NCI-H345 treated with DMSO at 0.1 percent for 48 hours (cell line): ENCODE results near the gene RNF180.

Source experiments
- DNase-seq: peaks from one replicate; lab custom pipeline; 2025; ENCODE audit not compliant: unreplicated experiment; lab: John Stamatoyannopoulos, UW

Gene RNF180

GRCh38 chr5:64165500-64166200 lies at the start of gene RNF180:
Gene RNF180 (plus strand): TSS chr5:64165843. CDS start chr5:64200808, 34,965 bp downstream.
- DNase-seq = no peak

DNA sequence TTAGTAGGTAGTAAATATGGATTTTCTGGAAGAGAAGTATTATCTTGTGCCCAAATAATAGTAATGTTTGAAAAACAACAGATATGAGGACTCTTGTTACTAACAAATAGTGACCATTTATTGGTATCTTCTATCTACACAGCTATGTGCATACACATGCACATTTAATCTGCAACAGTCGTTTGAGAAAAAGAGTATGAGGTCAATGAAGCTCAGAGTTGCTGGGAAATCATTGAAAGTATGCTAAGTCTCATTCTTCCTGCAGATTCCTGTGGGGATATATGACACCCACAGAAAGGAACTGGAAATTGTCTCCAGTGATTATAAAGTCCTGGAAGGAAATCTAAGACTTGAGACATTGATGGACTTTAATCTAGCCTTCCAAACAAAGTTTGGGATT lies 40.1 kb upstream of the RNF180 start:
- DNase-seq = no peak

DNA sequence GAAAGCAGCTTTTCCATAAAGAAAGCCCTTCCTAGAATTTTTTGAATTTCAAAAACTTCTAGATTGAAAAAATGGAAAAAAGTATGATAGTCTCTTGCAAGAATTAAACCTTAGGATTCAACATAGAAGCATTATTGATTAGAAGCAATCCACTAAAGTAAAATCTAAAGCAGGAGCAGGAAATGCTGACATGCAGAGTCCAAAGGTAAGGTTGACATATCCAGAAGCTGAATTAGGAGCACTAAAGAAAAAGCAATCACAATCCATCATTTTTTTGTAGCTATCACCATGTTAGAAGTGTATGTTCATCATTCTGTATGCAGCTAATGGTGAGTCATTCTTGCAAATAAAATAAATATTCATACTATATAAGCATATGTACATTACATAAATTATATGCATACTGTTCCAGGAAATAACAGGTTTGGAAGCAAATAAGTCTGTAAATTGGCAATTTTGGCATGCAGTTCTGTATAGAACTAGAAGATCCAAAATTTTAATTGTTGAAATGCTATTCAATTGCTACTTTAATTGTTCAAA lies 39.4 kb upstream of the RNF180 start:
- no peak for DNase-seq

DNA sequence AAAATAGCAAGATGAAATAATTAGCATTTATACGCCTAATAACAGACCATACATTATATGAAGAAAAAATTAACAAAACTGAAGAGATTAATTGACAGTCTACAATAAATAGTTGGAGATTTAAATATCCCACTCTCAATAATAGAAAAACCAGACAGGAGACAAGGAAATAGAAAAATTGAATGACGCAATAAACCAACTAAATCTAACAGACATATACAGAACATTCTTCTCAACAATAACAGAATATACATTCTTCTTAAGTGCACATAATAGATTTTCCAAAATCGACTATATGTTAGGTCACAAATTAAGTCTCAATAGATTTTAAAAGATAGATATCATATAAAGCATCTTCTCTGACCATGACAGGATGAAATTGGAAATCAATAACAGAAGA lies 25.6 kb upstream of the RNF180 start:
- no peak for DNase-seq

GRCh38 chr5:64144425-64145215 lies 21.0 kb upstream of the RNF180 start:
- no peak for DNase-seq

GRCh38 chr5:64145216-64145895 lies 20.3 kb upstream of the RNF180 start:
- no peak for DNase-seq

- no peak for DNase-seq
Observed at GRCh38 chr5:64147379-64147778, 18.3 kb upstream of the RNF180 start.

GRCh38 chr5:64147849-64148441 lies 17.7 kb upstream of the RNF180 start:
- peak; percentile 3 for DNase-seq

GRCh38 chr5:64149268-64149667 lies 16.4 kb upstream of the RNF180 start:
- no peak for DNase-seq

GRCh38 chr5:64149857-64150521 lies 15.7 kb upstream of the RNF180 start:
- no peak for DNase-seq

DNA sequence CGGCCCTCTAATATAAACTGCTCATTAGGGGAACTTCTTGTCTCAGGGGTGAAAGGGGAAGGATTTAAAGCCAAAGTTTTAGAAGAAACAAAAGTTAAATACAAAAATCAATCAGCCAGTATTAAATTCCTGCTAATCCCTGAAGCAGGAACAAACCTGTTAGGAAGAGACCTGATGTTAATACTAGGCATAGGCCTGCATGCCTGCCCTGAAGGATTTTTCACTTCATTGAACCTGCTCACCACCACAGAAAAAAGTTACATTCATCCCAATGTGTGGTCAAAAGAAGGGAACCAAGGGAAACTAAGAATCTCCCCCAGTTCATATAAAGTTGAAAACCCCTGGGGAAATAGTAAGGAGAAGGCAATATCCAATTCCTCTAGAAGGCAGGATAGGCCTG lies 9.4 kb upstream of the RNF180 start:
- DNase-seq = no peak

GRCh38 chr5:64158827-64159226 lies 6.8 kb upstream of the RNF180 start:
- no peak for DNase-seq

DNA sequence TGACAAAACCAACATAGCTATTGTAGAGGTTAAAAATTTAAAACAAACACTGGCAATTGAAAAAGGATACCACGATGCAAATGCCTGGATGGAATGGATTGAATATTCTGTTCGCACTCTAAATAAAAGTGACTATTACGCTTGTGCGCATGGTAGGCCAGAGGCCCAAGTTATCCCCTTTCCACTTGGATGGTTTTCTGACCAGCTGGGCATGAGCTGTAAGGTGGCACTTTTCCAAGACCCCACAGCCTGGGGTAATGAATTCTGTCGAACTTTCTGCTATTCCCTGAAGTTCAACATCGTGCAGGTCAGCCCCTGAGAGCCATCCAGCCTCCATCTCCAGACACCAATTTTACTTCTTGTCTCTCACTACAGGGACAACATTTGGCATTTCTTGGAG lies 5.4 kb upstream of the RNF180 start:
- DNase-seq = no peak

DNA sequence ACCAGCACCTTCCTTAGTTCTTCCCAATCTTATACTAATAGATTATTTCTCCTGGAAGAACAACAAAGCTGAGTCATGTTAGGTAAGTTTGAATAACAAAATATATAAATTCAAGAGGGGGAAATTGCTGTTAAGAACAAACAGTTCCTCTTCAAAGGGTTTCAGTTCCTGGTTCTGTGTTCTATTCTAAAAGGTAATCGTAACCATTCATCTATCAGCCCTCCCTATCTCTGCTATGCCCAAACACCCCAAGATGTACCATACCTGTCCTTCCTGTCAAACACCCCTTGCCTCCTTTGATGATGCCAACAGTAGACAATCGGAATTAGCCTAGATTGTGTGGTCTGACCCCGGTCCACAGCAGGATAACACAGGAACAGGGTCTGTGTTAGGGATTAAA lies 4.2 kb upstream of the RNF180 start:
- DNase-seq = no peak

DNA sequence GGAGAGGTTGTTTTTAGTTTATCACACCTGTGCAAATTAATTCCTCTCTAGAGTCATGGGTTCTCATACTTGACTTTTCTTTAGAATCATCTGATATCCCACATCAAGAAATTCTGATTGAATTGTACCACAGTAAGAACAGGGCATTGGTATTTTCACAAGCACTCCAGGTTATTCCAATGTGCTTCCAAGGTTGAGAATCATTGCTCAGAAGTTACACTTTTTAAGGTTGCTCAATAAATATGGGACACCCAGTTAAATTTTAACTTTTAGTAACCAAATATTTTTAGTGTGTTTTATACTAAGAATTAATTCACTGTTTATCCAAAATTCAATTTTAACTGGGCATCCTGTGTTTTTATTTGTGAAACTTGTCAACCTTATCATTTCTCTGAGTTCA lies 2.5 kb upstream of the RNF180 start:
- DNase-seq = no peak

GRCh38 chr5:64163746-64164145 lies 1.9 kb upstream of the RNF180 start:
- no peak for DNase-seq

DNA sequence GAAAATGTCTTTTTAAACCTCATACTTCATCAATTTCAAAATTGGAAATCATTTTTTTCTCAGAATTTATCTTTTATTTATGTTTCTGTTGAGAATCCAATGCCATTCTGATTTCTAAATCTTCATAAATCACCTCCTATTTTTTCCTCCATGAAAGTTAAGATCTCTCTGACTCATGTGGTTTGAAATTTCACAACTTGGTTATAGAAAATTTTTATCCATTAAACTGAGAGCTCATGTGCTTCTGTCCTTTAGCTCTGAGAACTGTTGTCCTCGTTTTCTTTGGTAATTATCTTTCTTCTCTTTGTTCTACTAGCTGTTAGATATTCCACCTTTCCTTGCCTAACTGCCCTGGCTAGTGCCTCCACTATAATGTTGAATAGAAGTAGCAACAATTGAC lies 1.5 kb upstream of the RNF180 start:
- no peak for DNase-seq

GRCh38 chr5:64165160-64165499 lies 513 bp upstream of the RNF180 start:
- no peak for DNase-seq

DNA sequence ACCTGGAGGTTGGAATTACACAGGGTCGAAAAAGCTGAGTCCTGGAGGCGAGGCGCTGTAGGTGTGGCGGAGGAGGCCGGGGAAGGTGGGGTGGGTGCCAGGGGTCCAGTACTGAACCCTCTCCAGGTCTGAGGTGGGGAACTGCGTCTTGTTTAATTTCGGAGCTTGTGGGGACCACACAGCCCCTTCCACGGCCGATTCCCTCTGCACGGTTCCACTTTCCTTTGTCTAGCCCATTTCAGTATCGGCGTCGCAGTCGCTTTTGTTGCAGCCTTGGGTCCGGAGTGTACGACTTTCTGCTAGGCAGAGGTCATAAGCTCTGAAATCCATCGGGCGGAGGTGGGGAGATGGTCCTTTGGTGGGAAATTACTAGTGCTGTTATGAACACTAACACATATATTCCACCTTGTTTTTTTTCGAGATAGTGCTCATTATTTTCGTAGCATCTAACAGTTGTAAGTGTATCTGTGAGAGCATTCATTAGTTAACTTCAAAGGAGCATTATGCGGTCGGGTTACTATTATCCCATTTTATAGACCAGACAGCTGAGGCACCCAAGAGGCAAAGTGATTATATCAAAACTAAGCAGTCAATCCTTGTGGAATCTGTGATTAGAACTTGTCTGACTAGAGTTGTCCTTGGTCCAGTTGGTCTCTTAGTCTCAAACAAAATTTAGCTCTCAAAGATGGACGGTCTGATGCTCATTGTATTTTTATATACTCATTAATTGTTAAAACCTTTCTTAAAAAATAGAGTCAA lies 737 bp downstream of the RNF180 start:
- no peak for DNase-seq

- no peak for DNase-seq
Observed at GRCh38 chr5:64176301-64176700, 10.7 kb downstream of the RNF180 start.
